ENCODE data around the gene CLEC20A.

DNA sequence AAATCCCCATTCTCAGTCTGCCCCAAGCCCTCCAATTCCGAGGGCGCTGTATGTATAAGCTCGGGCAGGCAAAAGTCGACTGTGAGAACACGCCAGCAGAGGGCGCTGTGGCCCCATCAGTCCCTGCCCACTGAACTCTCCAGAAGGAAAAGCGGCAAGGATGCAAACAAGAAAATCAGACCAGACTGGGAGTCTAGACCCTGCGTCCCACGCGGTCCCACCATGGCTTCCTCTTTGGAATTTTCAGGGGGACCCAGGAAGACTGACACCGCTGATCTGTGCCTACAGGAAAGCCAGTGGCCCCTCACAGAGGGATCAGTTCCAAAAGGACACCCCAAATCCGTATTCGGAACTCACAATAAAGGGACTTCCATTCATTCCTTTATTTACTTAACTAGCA lies 35.6 kb upstream of the CLEC20A start:
- TF ChIP-seq SIN3A (IDR thresholded peaks at IDR 0.05; ENCODE audit: borderline replicate concordance, insufficient read depth, low read length) (no peak), REST (IDR thresholded peaks at IDR 0.05; ENCODE audit: insufficient read depth in 1 of 2, low read depth in 2 of 2, low read length in 2 of 2) (no peak), POLR2AphosphoS5 (IDR thresholded peaks at IDR 0.05; ENCODE audit: low read depth, low read length) (no peak), TAF1 (IDR thresholded peaks at IDR 0.05; ENCODE audit: borderline replicate concordance, insufficient read depth, low read length) (no peak), FOXP2 (optimal IDR thresholded peaks at IDR 0.05; ENCODE audit: borderline replicate concordance, extremely low read depth, extremely low read length, insufficient read depth) (no peak)

Data from PFSK-1 (cell line).